Fibroblast of lung (primary cell): ENCODE results near the gene FGF5.
"Not testable (repeated sequence)": the region's sequence is repeated elsewhere in the genome, so short reads cannot be mapped to it uniquely, and the experiment has no call there.

Source experiments
- EZH2 ChIP-seq: IDR thresholded peaks from 2 replicates; pipeline ENCODE4 v1.5.1; 2012; ENCODE audit warnings: low read length, control low read depth, mild to moderate bottlenecking; ENCODE audit errors: missing control alignments
- TF ChIP-seq, protein P1 (sequence below), 2 donors: IDR thresholded peaks in 1 of 2; conservative IDR thresholded peaks in 1 of 2; 1 replicate in 1 of 2; 2 replicates in 1 of 2; pipeline ENCODE4 v1.5.1; 2011 to 2012; ENCODE audit warnings: low read length in 2 of 2, control low read depth in 1 of 2, inconsistent platforms in 1 of 2, low read depth in 1 of 2, mild to moderate bottlenecking in 1 of 2

GRCh38 chr4:80315848-80316247, 49.4 kb downstream of the FGF5 start:
- TF ChIP-seq, protein P1, sequence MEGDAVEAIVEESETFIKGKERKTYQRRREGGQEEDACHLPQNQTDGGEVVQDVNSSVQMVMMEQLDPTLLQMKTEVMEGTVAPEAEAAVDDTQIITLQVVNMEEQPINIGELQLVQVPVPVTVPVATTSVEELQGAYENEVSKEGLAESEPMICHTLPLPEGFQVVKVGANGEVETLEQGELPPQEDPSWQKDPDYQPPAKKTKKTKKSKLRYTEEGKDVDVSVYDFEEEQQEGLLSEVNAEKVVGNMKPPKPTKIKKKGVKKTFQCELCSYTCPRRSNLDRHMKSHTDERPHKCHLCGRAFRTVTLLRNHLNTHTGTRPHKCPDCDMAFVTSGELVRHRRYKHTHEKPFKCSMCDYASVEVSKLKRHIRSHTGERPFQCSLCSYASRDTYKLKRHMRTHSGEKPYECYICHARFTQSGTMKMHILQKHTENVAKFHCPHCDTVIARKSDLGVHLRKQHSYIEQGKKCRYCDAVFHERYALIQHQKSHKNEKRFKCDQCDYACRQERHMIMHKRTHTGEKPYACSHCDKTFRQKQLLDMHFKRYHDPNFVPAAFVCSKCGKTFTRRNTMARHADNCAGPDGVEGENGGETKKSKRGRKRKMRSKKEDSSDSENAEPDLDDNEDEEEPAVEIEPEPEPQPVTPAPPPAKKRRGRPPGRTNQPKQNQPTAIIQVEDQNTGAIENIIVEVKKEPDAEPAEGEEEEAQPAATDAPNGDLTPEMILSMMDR (conservative IDR thresholded peaks at IDR 0.05 in 1 of 2, IDR thresholded peaks at IDR 0.05 in 1 of 2; ENCODE audit: low read depth in 1 of 2, low read length in 2 of 2): not testable (repeated sequence)
- TF ChIP-seq EZH2: not testable (repeated sequence)
